ENCODE data around the gene RAD51B.

RAD51B gene

GRCh38 chr14:68709007-68709406 lies 889.4 kb downstream of the RAD51B start:
- no peaks in the 10 kb centered on the region for H3K27me3 Mint-ChIP-seq
- H3K9me3 Mint-ChIP-seq, result no peaks in the 10 kb centered on the region
- H3K4me1 Mint-ChIP-seq (ENCODE audit: low read depth), result peaks cover 24% of the 10 kb centered on the region
- no peak overlapping the region for H3K4me3 Mint-ChIP-seq
- no peaks in the 10 kb centered on the region for H3K36me3 Mint-ChIP-seq (ENCODE audit: low read depth)
- no peak overlapping the region for H3K27ac Mint-ChIP-seq

GRCh38 chr14:68710776-68711175 lies 891.2 kb downstream of the RAD51B start:
- Mint-ChIP-seq H3K9me3 (no peaks in the 10 kb centered on the region), H3K36me3 (ENCODE audit: low read depth) (no peaks in the 10 kb centered on the region), H3K4me1 (ENCODE audit: low read depth) (peaks cover 40% of the 10 kb centered on the region), H3K4me3 (no peak overlapping the region), H3K27ac (no peak overlapping the region), H3K27me3 (no peaks in the 10 kb centered on the region)

- Mint-ChIP-seq H3K4me3 (no peak overlapping the region), H3K27ac (peak overlapping the region; percentile 47), H3K9me3 (no peaks in the 10 kb centered on the region), H3K27me3 (no peaks in the 10 kb centered on the region), H3K36me3 (ENCODE audit: low read depth) (no peaks in the 10 kb centered on the region), H3K4me1 (ENCODE audit: low read depth) (peaks cover 46% of the 10 kb centered on the region)
These were observed 892.2 kb downstream of the RAD51B start for GRCh38 chr14:68711561-68712309.

GRCh38 chr14:68712703-68713370 lies 893.3 kb downstream of the RAD51B start:
- Mint-ChIP-seq H3K4me1 (ENCODE audit: low read depth) (peaks cover 47% of the 10 kb centered on the region), H3K4me3 (no peak overlapping the region), H3K27me3 (no peaks in the 10 kb centered on the region), H3K27ac (no peak overlapping the region), H3K36me3 (ENCODE audit: low read depth) (no peaks in the 10 kb centered on the region), H3K9me3 (no peaks in the 10 kb centered on the region)

- peaks cover 47% of the 10 kb centered on the region for H3K4me1 Mint-ChIP-seq (ENCODE audit: low read depth)
- H3K27ac Mint-ChIP-seq, result no peak overlapping the region
- no peaks in the 10 kb centered on the region for H3K36me3 Mint-ChIP-seq (ENCODE audit: low read depth)
- H3K27me3 Mint-ChIP-seq, result no peaks in the 10 kb centered on the region
- no peak overlapping the region for H3K4me3 Mint-ChIP-seq
- H3K9me3 Mint-ChIP-seq, result no peaks in the 10 kb centered on the region
These were observed 894.2 kb downstream of the RAD51B start for GRCh38 chr14:68713782-68714181.

- no peak overlapping the region for H3K4me3 Mint-ChIP-seq
- peaks cover 6% of the 10 kb centered on the region for H3K9me3 Mint-ChIP-seq
- peak overlapping the region; percentile 57 for H3K27ac Mint-ChIP-seq
- no peaks in the 10 kb centered on the region for H3K27me3 Mint-ChIP-seq
- peaks cover 3% of the 10 kb centered on the region for H3K36me3 Mint-ChIP-seq (ENCODE audit: low read depth)
- H3K4me1 Mint-ChIP-seq (ENCODE audit: low read depth), result peaks cover 61% of the 10 kb centered on the region
These were observed 895.7 kb downstream of the RAD51B start for GRCh38 chr14:68714991-68715924.

- Mint-ChIP-seq H3K9me3 (peaks cover 12% of the 10 kb centered on the region), H3K27me3 (no peaks in the 10 kb centered on the region), H3K36me3 (ENCODE audit: low read depth) (peaks cover 9% of the 10 kb centered on the region), H3K4me1 (ENCODE audit: low read depth) (peaks cover 65% of the 10 kb centered on the region), H3K4me3 (no peak overlapping the region), H3K27ac (no peak overlapping the region)
These were observed 897.1 kb downstream of the RAD51B start for GRCh38 chr14:68716698-68717097.

- Mint-ChIP-seq H3K4me3 (no peak overlapping the region), H3K27ac (no peak overlapping the region), H3K36me3 (ENCODE audit: low read depth) (peaks cover 9% of the 10 kb centered on the region), H3K4me1 (ENCODE audit: low read depth) (peaks cover 55% of the 10 kb centered on the region), H3K9me3 (peaks cover 12% of the 10 kb centered on the region), H3K27me3 (no peaks in the 10 kb centered on the region)
These were observed 898.7 kb downstream of the RAD51B start for GRCh38 chr14:68718023-68718990.

GRCh38 chr14:68719634-68720384 lies 900.2 kb downstream of the RAD51B start:
- Mint-ChIP-seq H3K4me1 (ENCODE audit: low read depth) (peaks cover 53% of the 10 kb centered on the region), H3K27me3 (no peaks in the 10 kb centered on the region), H3K4me3 (peak overlapping the region; percentile 7), H3K36me3 (ENCODE audit: low read depth) (peaks cover 9% of the 10 kb centered on the region), H3K27ac (no peak overlapping the region), H3K9me3 (peaks cover 12% of the 10 kb centered on the region)

- peaks cover 39% of the 10 kb centered on the region for H3K4me1 Mint-ChIP-seq (ENCODE audit: low read depth)
- no peak overlapping the region for H3K27ac Mint-ChIP-seq
- H3K9me3 Mint-ChIP-seq, result peaks cover 12% of the 10 kb centered on the region
- H3K27me3 Mint-ChIP-seq, result no peaks in the 10 kb centered on the region
- H3K36me3 Mint-ChIP-seq (ENCODE audit: low read depth), result peaks cover 9% of the 10 kb centered on the region
- no peak overlapping the region for H3K4me3 Mint-ChIP-seq
These were observed 902.6 kb downstream of the RAD51B start for GRCh38 chr14:68722186-68722585.

- H3K4me3 Mint-ChIP-seq, result no peak overlapping the region
- peaks cover 44% of the 10 kb centered on the region for H3K4me1 Mint-ChIP-seq (ENCODE audit: low read depth)
- H3K36me3 Mint-ChIP-seq (ENCODE audit: low read depth), result peaks cover 9% of the 10 kb centered on the region
- H3K9me3 Mint-ChIP-seq, result peaks cover 12% of the 10 kb centered on the region
- no peak overlapping the region for H3K27ac Mint-ChIP-seq
- H3K27me3 Mint-ChIP-seq, result no peaks in the 10 kb centered on the region
These were observed 903.5 kb downstream of the RAD51B start for GRCh38 chr14:68722968-68723566.

- H3K4me1 Mint-ChIP-seq (ENCODE audit: low read depth), result peaks cover 52% of the 10 kb centered on the region
- no peak overlapping the region for H3K27ac Mint-ChIP-seq
- no peaks in the 10 kb centered on the region for H3K27me3 Mint-ChIP-seq
- H3K9me3 Mint-ChIP-seq, result peaks cover 12% of the 10 kb centered on the region
- H3K36me3 Mint-ChIP-seq (ENCODE audit: low read depth), result peaks cover 9% of the 10 kb centered on the region
- H3K4me3 Mint-ChIP-seq, result no peak overlapping the region
These were observed 904.3 kb downstream of the RAD51B start for GRCh38 chr14:68723808-68724268.

GRCh38 chr14:68724914-68725313 lies 905.3 kb downstream of the RAD51B start:
- Mint-ChIP-seq H3K4me1 (ENCODE audit: low read depth) (peaks cover 52% of the 10 kb centered on the region), H3K27me3 (no peaks in the 10 kb centered on the region), H3K9me3 (peaks cover 8% of the 10 kb centered on the region), H3K4me3 (no peak overlapping the region), H3K27ac (no peak overlapping the region), H3K36me3 (ENCODE audit: low read depth) (peaks cover 6% of the 10 kb centered on the region)

Data from stimulated activated naive CD8-positive, alpha-beta T cell treated with anti-CD3 and anti-CD28 coated beads, Interleukin-15, Interleukin-2, amounts not matched to agents 100 ng/mL and 50 ng/mL, for 24 hours (primary cell).